HEK293 (cell line): Measurements from ENCODE around the gene ADK.

Experiments used
- CTCF ChIA-PET: fragments of 350-600 bp; formaldehyde crosslinking; extraction: SDS; loops from one replicate; lab custom pipeline; 2021; ENCODE audit warnings: antibody characterized with exemption; lab: Yijun Ruan, JAX
- POLR2A ChIA-PET: fragments of 300-600 bp; formaldehyde crosslinking; extraction: SDS; loops from one replicate; lab custom pipeline; 2020; ENCODE audit warnings: antibody characterized with exemption, inconsistent platforms; lab: Yijun Ruan, JAX
- H3K27ac ChIP-seq: fragments of 200-500 bp; sonication (Bioruptor generic); 2 replicates; pipeline ENCODE4 v1.5.1; 2014; ENCODE audit warnings: low read depth, low read length, control low read depth, inconsistent platforms; ENCODE audit errors: extremely low read depth
- H3K36me3 ChIP-seq, 2 experiments: fragments of 200-500 bp in 1 of 2; sonication (Bioruptor generic) in 1 of 2; 1 replicate in 1 of 2; 2 replicates in 1 of 2; pipeline ENCODE4 v1.5.1; 2014 to 2017; ENCODE audit warnings: inconsistent platforms in 2 of 2, low read length in 2 of 2; ENCODE audit not compliant: control insufficient read depth in 2 of 2, insufficient read depth in 1 of 2
- H3K4me1 ChIP-seq: fragments of 200-500 bp; sonication (Bioruptor generic); 2 replicates; pipeline ENCODE4 v1.5.1; 2014; ENCODE audit warnings: mild to moderate bottlenecking, low read length, inconsistent platforms; ENCODE audit not compliant: control insufficient read depth, insufficient read depth
- H3K4me3 ChIP-seq: 2 replicates; pipeline ENCODE4 v1.5.1; 2011; ENCODE audit warnings: low read depth, mild to moderate bottlenecking, control low read depth, low read length, moderate library complexity
- H3K9me3 ChIP-seq: fragments of 200-500 bp; sonication (Bioruptor generic); 2 replicates; pipeline ENCODE4 v1.5.1; 2014; ENCODE audit warnings: low read depth, low read length, inconsistent platforms; ENCODE audit not compliant: control insufficient read depth, insufficient read depth
- BCL11A ChIP-seq: fragments of 450-650 bp; formaldehyde crosslinking; IDR thresholded peaks from 2 replicates; pipeline ENCODE4 v1.5.1; 2016; ENCODE audit warnings: low read depth, missing biosample characterization, missing genetic modification characterization
- FEZF1 ChIP-seq: fragments of 450-650 bp; formaldehyde crosslinking; IDR thresholded peaks from 2 replicates; pipeline ENCODE4 v1.5.1; 2016; ENCODE audit warnings: missing biosample characterization, missing genetic modification characterization
- IKZF3 ChIP-seq: fragments of 450-650 bp; IDR thresholded peaks from 2 replicates; pipeline ENCODE4 v1.5.0; 2018; ENCODE audit warnings: missing biosample characterization, mild to moderate bottlenecking, missing genetic modification characterization, moderate library complexity
- KLF10 ChIP-seq: fragments of 450-650 bp; IDR thresholded peaks from 2 replicates; pipeline ENCODE4 v1.5.1; 2018; ENCODE audit warnings: missing biosample characterization, mild to moderate bottlenecking, missing genetic modification characterization
- REPIN1 ChIP-seq: fragments of 450-650 bp; formaldehyde crosslinking; IDR thresholded peaks from 2 replicates; pipeline ENCODE4 v1.5.1; 2017; ENCODE audit warnings: missing biosample characterization, missing genetic modification characterization, low read depth
- SCRT2 ChIP-seq: fragments of 450-650 bp; formaldehyde crosslinking; IDR thresholded peaks from 2 replicates; pipeline ENCODE4 v1.5.1; 2016; ENCODE audit warnings: missing biosample characterization, missing genetic modification characterization
- SP7 ChIP-seq: fragments of 450-650 bp; formaldehyde crosslinking; IDR thresholded peaks from 2 replicates; pipeline ENCODE4 v1.5.1; 2016; ENCODE audit warnings: missing biosample characterization, missing genetic modification characterization
- TCF7L2 ChIP-seq: IDR thresholded peaks from 2 replicates; pipeline ENCODE4 v1.6.1; 2011; ENCODE audit warnings: low read depth, mild to moderate bottlenecking, inconsistent platforms, low read length, moderate library complexity, borderline replicate concordance
- ZBTB17 ChIP-seq: fragments of 450-650 bp; formaldehyde crosslinking; IDR thresholded peaks from 2 replicates; pipeline ENCODE4 v1.5.1; 2016; ENCODE audit warnings: missing biosample characterization, missing genetic modification characterization
- ZBTB20 ChIP-seq: fragments of 450-650 bp; formaldehyde crosslinking; IDR thresholded peaks from 2 replicates; pipeline ENCODE4 v1.5.1; 2016; ENCODE audit warnings: missing biosample characterization, missing genetic modification characterization
- ZBTB8A ChIP-seq: fragments of 450-650 bp; formaldehyde crosslinking; IDR thresholded peaks from 2 replicates; pipeline ENCODE4 v1.5.1; 2016; ENCODE audit warnings: missing biosample characterization, missing genetic modification characterization
- ZFP37 ChIP-seq: fragments of 450-650 bp; formaldehyde crosslinking; IDR thresholded peaks from 2 replicates; pipeline ENCODE4 v1.5.1; 2016; ENCODE audit warnings: missing biosample characterization, missing genetic modification characterization
- ZFP69B ChIP-seq: fragments of 450-650 bp; formaldehyde crosslinking; IDR thresholded peaks from 2 replicates; pipeline ENCODE4 v1.5.1; 2016; ENCODE audit warnings: missing biosample characterization, missing genetic modification characterization
- ZNF114 ChIP-seq: fragments of 450-650 bp; formaldehyde crosslinking; IDR thresholded peaks from 2 replicates; pipeline ENCODE4 v1.5.0; 2017; ENCODE audit warnings: missing biosample characterization, missing genetic modification characterization
- ZNF121 ChIP-seq: fragments of 450-650 bp; formaldehyde crosslinking; IDR thresholded peaks from 2 replicates; pipeline ENCODE4 v1.5.1; 2016; ENCODE audit warnings: missing biosample characterization, missing genetic modification characterization
- ZNF184 ChIP-seq: fragments of 450-650 bp; IDR thresholded peaks from 2 replicates; pipeline ENCODE4 v1.5.1; 2018; ENCODE audit warnings: missing biosample characterization, mild to moderate bottlenecking, missing genetic modification characterization
- ZNF24 ChIP-seq: fragments of 450-650 bp; formaldehyde crosslinking; IDR thresholded peaks from 2 replicates; pipeline ENCODE4 v1.5.1; 2016; ENCODE audit warnings: missing biosample characterization, missing genetic modification characterization
- ZNF324 ChIP-seq: fragments of 450-650 bp; formaldehyde crosslinking; IDR thresholded peaks from 2 replicates; pipeline ENCODE4 v1.5.1; 2016; ENCODE audit warnings: missing biosample characterization, missing genetic modification characterization
- ZNF341 ChIP-seq: fragments of 450-650 bp; formaldehyde crosslinking; IDR thresholded peaks from 2 replicates; pipeline ENCODE4; 2016; ENCODE audit warnings: low read depth, missing biosample characterization, missing genetic modification characterization
- ZNF366 ChIP-seq: fragments of 450-650 bp; formaldehyde crosslinking; conservative IDR thresholded peaks from 2 replicates; pipeline ENCODE4 v1.5.1; 2016; ENCODE audit warnings: missing biosample characterization, missing genetic modification characterization
- ZNF394 ChIP-seq: fragments of 450-650 bp; formaldehyde crosslinking; IDR thresholded peaks from 2 replicates; pipeline ENCODE4 v1.5.1; 2016; ENCODE audit warnings: missing biosample characterization, missing genetic modification characterization, mild to moderate bottlenecking, moderate library complexity, borderline replicate concordance
- ZNF449 ChIP-seq: fragments of 450-650 bp; formaldehyde crosslinking; IDR thresholded peaks from 2 replicates; pipeline ENCODE4 v1.5.1; 2017; ENCODE audit warnings: missing biosample characterization, mild to moderate bottlenecking, missing genetic modification characterization, moderate library complexity
- ZNF510 ChIP-seq: fragments of 450-650 bp; formaldehyde crosslinking; IDR thresholded peaks from 2 replicates; pipeline ENCODE4 v1.5.1; 2018; ENCODE audit warnings: mild to moderate bottlenecking, missing genetic modification characterization, missing biosample characterization; ENCODE audit not compliant: insufficient replicate concordance
- ZNF558 ChIP-seq: fragments of 450-650 bp; formaldehyde crosslinking; IDR thresholded peaks from 2 replicates; pipeline ENCODE4 v1.5.1; 2016; ENCODE audit warnings: missing biosample characterization, missing genetic modification characterization
- ZNF561 ChIP-seq: fragments of 450-650 bp; IDR thresholded peaks from 2 replicates; pipeline ENCODE4 v1.5.1; 2018; ENCODE audit warnings: missing biosample characterization, missing genetic modification characterization, borderline replicate concordance
- ZNF600 ChIP-seq: fragments of 450-650 bp; formaldehyde crosslinking; IDR thresholded peaks from 2 replicates; pipeline ENCODE4 v1.5.1; 2016; ENCODE audit warnings: missing biosample characterization, missing genetic modification characterization
- ZNF629 ChIP-seq: fragments of 450-650 bp; formaldehyde crosslinking; IDR thresholded peaks from 2 replicates; pipeline ENCODE4 v1.5.1; 2017; ENCODE audit warnings: missing biosample characterization, missing genetic modification characterization
- ZNF660 ChIP-seq: fragments of 450-650 bp; IDR thresholded peaks from 2 replicates; pipeline ENCODE4 v1.5.1; 2018; ENCODE audit warnings: missing biosample characterization, mild to moderate bottlenecking, missing genetic modification characterization
- ZNF664 ChIP-seq: fragments of 450-650 bp; formaldehyde crosslinking; IDR thresholded peaks from 2 replicates; pipeline ENCODE4 v1.5.1; 2016; ENCODE audit warnings: missing biosample characterization, missing genetic modification characterization
- ZNF837 ChIP-seq: fragments of 450-650 bp; formaldehyde crosslinking; IDR thresholded peaks from 2 replicates; pipeline ENCODE4 v1.5.1; 2016; ENCODE audit warnings: missing biosample characterization, missing genetic modification characterization
- ZSCAN23 ChIP-seq: fragments of 450-650 bp; formaldehyde crosslinking; IDR thresholded peaks from 2 replicates; pipeline ENCODE4 v1.5.1; 2016; ENCODE audit warnings: missing biosample characterization, missing genetic modification characterization
- ZSCAN30 ChIP-seq: fragments of 450-650 bp; IDR thresholded peaks from 2 replicates; pipeline ENCODE4 v1.5.1; 2018; ENCODE audit warnings: missing biosample characterization, mild to moderate bottlenecking, missing genetic modification characterization, moderate library complexity
- ZSCAN4 ChIP-seq: fragments of 450-650 bp; formaldehyde crosslinking; IDR thresholded peaks from 2 replicates; pipeline ENCODE4 v1.5.1; 2017; ENCODE audit warnings: missing biosample characterization, missing genetic modification characterization
- TF ChIP-seq, protein P1 (sequence below): fragments of 450-650 bp; formaldehyde crosslinking; IDR thresholded peaks from 2 replicates; pipeline ENCODE4 v1.5.1; 2017; ENCODE audit warnings: missing biosample characterization, missing genetic modification characterization
- TF ChIP-seq, protein P2 (sequence below): fragments of 450-650 bp; formaldehyde crosslinking; IDR thresholded peaks from 2 replicates; pipeline ENCODE4 v1.5.1; 2016; ENCODE audit warnings: missing biosample characterization, missing genetic modification characterization

The ADK gene

DNA sequence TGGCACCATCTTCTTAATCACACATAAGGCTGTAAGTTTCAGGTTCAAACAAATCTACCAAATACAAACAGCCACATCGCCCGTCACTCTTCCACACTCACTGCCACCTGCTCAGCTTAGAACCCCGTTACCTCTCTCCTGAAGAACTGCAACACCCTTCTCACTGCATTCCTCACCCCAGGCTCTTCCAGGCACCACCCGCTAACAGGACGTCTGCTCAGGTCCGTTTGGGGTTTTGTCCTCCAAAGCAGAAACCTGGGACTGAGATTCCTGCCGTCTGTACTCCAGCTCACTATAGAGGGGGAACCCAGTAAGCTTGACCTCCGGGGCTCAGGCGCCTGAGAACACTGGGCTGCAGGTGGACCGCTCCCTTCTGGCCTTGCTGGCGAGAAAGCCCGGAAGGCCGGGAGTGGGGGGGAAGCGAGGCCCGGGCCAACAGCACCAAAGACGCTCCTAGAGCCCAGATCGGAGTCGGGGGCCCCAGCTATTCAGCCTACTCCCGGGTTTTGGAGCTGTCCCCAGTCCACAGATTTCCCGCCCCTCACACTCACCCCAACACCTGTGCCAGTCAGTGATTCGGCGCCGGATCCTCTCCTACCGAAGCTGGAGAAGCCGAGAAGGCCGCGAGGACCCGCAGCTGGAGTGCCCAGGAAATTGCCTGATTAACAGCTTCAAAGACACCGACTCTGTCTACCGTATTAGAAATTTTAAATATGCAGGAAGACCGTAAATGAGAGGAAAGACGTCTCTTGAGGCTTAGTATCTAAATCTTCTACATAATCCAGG is 624 bp upstream of the ADK start, which contains the start of gene AP3M1:
Gene AP3M1 (minus strand): TSS at position 625 of the 786 bp plus-strand sequence. CDS start 12,449 bp downstream, outside the sequence.
- CTCF ChIA-PET: interaction anchor here (0.9 to 1.2 kb wide), 3 partner anchors 9 to 63 kb away, joined by 3 to 6 read pairs (median 4); no protein-coding TSS in a partner anchor
- H3K9me3 ChIP-seq: no peaks in the 10 kb centered on the region
- peak within 1 kb of the TSS; percentile 88 for H3K4me3 ChIP-seq
- peaks cover 9 to 12% of the 10 kb centered on the region in 2 experiments for H3K36me3 ChIP-seq
- peaks cover 19% of the 10 kb centered on the region for H3K4me1 ChIP-seq
- POLR2A ChIA-PET: interaction anchor here (0.8 to 1.8 kb wide), 14 partner anchors 8 to 1084 kb away, joined by 3 to 22 read pairs (median 3); partner anchors contain the start of gene SAMD8
- H3K27ac ChIP-seq: peak within 1 kb of the TSS; percentile 91
- no peak for TF ChIP-seq ZFP69B
- peak; percentile 100 for TF ChIP-seq TCF7L2
- TF ChIP-seq ZNF394: peak; percentile 87
- TF ChIP-seq REPIN1: no peak
- peak; percentile 74; the same call in 1 of the 2 replicates for TF ChIP-seq ZFP37 (tag by site-specific recombination)
- TF ChIP-seq, protein P1, sequence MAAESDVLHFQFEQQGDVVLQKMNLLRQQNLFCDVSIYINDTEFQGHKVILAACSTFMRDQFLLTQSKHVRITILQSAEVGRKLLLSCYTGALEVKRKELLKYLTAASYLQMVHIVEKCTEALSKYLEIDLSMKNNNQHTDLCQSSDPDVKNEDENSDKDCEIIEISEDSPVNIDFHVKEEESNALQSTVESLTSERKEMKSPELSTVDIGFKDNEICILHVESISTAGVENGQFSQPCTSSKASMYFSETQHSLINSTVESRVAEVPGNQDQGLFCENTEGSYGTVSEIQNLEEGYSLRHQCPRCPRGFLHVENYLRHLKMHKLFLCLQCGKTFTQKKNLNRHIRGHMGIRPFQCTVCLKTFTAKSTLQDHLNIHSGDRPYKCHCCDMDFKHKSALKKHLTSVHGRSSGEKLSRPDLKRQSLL: peak; percentile 64
- no peak for TF ChIP-seq FEZF1 (tag by site-specific recombination)
- 0 out of 2 replicates have a peak, but pooled peaks have one; percentile 11 for TF ChIP-seq ZSCAN23 (tag by site-specific recombination)
- peak; percentile 89 for TF ChIP-seq ZNF324 (tag by site-specific recombination)
- peak; percentile 100 for TF ChIP-seq ZNF341
- peak; percentile 58; the same call in 1 of the 2 replicates for TF ChIP-seq SP7 (tag by site-specific recombination)
- TF ChIP-seq ZBTB17: peak; percentile 79
- peak; percentile 52 for TF ChIP-seq ZBTB8A (tag by site-specific recombination)
- peak; percentile 43; the same call in 1 of the 2 replicates for TF ChIP-seq ZNF558 (tag by site-specific recombination)
- peak; percentile 81 for TF ChIP-seq ZSCAN30 (tag by site-specific recombination)
- TF ChIP-seq KLF10 (tag by site-specific recombination): peak; percentile 68; the same call in 1 of the 2 replicates
- 0 out of 2 replicates have a peak, but pooled peaks have one; percentile 19 for TF ChIP-seq ZSCAN4 (tag by site-specific recombination)
- peak; percentile 52; the same call in 1 of the 2 replicates for TF ChIP-seq IKZF3 (tag by site-specific recombination)
- TF ChIP-seq BCL11A (tag by site-specific recombination): no peak
- TF ChIP-seq ZNF449 (tag by site-specific recombination): peak; percentile 48; the same call in 1 of the 2 replicates
- no peak for TF ChIP-seq ZNF366 (tag by site-specific recombination)
- TF ChIP-seq ZNF121: no peak
- TF ChIP-seq ZBTB20 (tag by site-specific recombination): peak; percentile 87
- TF ChIP-seq ZNF660 (tag by site-specific recombination): peak; percentile 86
- peak; percentile 15; the same call in 1 of the 2 replicates for TF ChIP-seq ZNF24
- TF ChIP-seq ZNF600: peak; percentile 33; the same call in 1 of the 2 replicates
- no peak for TF ChIP-seq ZNF510 (tag by site-specific recombination)
- peak; percentile 79 for TF ChIP-seq ZNF184 (tag by site-specific recombination)
- TF ChIP-seq ZNF664 (tag by site-specific recombination): no peak
- TF ChIP-seq SCRT2: peak; percentile 71
- TF ChIP-seq ZNF114 (tag by site-specific recombination): no peak
- peak; percentile 79 for TF ChIP-seq ZNF561 (tag by site-specific recombination)
- TF ChIP-seq ZNF837 (tag by site-specific recombination): no peak
- TF ChIP-seq, protein P2, sequence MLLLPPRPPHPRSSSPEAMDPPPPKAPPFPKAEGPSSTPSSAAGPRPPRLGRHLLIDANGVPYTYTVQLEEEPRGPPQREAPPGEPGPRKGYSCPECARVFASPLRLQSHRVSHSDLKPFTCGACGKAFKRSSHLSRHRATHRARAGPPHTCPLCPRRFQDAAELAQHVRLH: peak; percentile 81
- TF ChIP-seq ZNF629 (tag by site-specific recombination): peak; percentile 71; the same call in 1 of the 2 replicates
